DOHH2 (cell line): ENCODE results near the gene NAIF1.

Experiments used
- EZH2phosphoT487 ChIP-seq: fragments of 200-600 bp; sonication (generic); IDR thresholded peaks from 2 replicates; pipeline ENCODE4 v1.6.1; 2017; ENCODE audit warnings: borderline replicate concordance, mild to moderate bottlenecking, antibody characterized with exemption, low read length, moderate library complexity, mixed read lengths
- TF ChIP-seq, protein P1 (sequence below): fragments of 200-600 bp; sonication (generic); IDR thresholded peaks from one replicate; pipeline ENCODE4 v1.5.1; 2014; ENCODE audit warnings: antibody characterized with exemption, mild to moderate bottlenecking, low read depth, low read length; ENCODE audit not compliant: poor library complexity, severe bottlenecking

- TF ChIP-seq, protein P1, sequence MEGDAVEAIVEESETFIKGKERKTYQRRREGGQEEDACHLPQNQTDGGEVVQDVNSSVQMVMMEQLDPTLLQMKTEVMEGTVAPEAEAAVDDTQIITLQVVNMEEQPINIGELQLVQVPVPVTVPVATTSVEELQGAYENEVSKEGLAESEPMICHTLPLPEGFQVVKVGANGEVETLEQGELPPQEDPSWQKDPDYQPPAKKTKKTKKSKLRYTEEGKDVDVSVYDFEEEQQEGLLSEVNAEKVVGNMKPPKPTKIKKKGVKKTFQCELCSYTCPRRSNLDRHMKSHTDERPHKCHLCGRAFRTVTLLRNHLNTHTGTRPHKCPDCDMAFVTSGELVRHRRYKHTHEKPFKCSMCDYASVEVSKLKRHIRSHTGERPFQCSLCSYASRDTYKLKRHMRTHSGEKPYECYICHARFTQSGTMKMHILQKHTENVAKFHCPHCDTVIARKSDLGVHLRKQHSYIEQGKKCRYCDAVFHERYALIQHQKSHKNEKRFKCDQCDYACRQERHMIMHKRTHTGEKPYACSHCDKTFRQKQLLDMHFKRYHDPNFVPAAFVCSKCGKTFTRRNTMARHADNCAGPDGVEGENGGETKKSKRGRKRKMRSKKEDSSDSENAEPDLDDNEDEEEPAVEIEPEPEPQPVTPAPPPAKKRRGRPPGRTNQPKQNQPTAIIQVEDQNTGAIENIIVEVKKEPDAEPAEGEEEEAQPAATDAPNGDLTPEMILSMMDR: no peak
- no peak for TF ChIP-seq EZH2phosphoT487
These were observed 19.9 kb downstream of the NAIF1 start for GRCh38 chr9:128047231-128047630.
